Measurements from ENCODE around the gene TRAPPC10.

DNA sequence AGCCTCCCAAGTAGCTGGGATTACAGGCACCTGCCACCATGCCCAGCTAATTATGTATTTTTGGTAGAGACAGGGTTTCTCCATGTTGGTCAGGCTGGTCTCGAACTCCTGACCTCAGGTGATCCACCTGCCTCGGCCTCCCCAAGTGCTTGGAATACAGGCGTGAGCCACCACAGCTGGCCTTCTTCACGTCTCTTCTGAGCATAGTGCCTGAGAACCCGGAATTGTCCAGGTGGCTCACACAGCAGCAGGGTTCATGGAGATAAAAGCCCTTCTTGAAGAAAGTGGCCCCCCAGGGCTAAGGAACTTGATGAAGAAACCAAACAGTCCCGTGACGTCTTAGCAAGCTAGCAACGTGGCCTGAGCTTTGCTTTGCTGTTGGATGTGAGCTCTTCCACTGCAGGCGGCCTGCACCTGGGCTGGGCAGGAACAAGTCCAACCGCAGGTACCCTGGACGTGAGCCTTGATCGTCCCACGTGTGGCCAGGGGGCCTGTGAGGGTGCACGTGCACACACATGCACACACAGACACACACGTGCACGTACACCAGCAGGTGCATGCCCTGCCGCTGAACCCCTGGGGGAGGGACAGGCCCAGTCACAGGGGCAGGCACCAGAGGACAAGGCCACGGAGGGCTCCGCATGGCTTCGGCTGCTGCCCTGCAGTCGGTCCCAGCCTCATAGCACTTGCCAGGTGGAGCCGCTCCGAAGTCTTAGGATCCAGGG lies 23.4 kb upstream of the TRAPPC10 start:
- TF ChIP-seq, protein P1, sequence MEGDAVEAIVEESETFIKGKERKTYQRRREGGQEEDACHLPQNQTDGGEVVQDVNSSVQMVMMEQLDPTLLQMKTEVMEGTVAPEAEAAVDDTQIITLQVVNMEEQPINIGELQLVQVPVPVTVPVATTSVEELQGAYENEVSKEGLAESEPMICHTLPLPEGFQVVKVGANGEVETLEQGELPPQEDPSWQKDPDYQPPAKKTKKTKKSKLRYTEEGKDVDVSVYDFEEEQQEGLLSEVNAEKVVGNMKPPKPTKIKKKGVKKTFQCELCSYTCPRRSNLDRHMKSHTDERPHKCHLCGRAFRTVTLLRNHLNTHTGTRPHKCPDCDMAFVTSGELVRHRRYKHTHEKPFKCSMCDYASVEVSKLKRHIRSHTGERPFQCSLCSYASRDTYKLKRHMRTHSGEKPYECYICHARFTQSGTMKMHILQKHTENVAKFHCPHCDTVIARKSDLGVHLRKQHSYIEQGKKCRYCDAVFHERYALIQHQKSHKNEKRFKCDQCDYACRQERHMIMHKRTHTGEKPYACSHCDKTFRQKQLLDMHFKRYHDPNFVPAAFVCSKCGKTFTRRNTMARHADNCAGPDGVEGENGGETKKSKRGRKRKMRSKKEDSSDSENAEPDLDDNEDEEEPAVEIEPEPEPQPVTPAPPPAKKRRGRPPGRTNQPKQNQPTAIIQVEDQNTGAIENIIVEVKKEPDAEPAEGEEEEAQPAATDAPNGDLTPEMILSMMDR (IDR thresholded peaks at IDR 0.05): no peak
- TF ChIP-seq POLR2A (IDR thresholded peaks at IDR 0.05): no peak
